Left lung (tissue), 10 donors: ENCODE results near the gene CTSE. TPM values are rescaled to one million over a fixed set of nuclear protein-coding genes. Genes with fewer than 3 reads are reported as not detected.
A peak's percentile ranks its signal among the peaks of the same experiment; 100 is the strongest.

Source experiments
- ATAC-seq: fragments of 200-7000 bp; cut with Tn5 transposase; one replicate; pipeline ENCODE4 v1.9.1; 2020; ENCODE audit warnings: moderate library complexity
- DNase-seq, 4 donors: peaks; one replicate each; pipeline ENCODE4 v3.0.0-alpha.2; 2013 to 2020
- H3K27ac ChIP-seq, 2 donors: fragments of 200-600 bp; sonication (generic) in 1 of 2; one replicate each; pipeline versions ENCODE4 v1.5.0 to v1.8.0; 2020 to 2021
- H3K27me3 ChIP-seq, 2 donors: fragments of 200-600 bp; sonication (generic) in 1 of 2; one replicate each; pipeline versions ENCODE4 v1.5.0 to v1.8.0; 2020 to 2021
- H3K36me3 ChIP-seq, 2 donors: fragments of 200-600 bp; sonication (generic) in 1 of 2; one replicate each; pipeline versions ENCODE4 v1.5.0 to v1.8.0; 2020 to 2021
- H3K4me1 ChIP-seq, 2 donors: fragments of 200-600 bp; one replicate each; pipeline ENCODE4 v1.8.0; 2021
- H3K4me3 ChIP-seq, 2 donors: fragments of 200-600 bp; sonication (generic) in 1 of 2; one replicate each; pipeline versions ENCODE4 v1.5.0 to v1.8.0; 2020 to 2021; ENCODE audit warnings: mild to moderate bottlenecking in 1 of 2
- H3K9me3 ChIP-seq, 2 donors: fragments of 200-600 bp; sonication (generic) in 1 of 2; one replicate each; pipeline versions ENCODE4 v1.5.0 to v1.8.0; 2020 to 2021
- CTCF ChIP-seq, 2 donors: fragments of 200-600 bp; sonication (generic) in 1 of 2; IDR thresholded peaks; one replicate each; pipeline versions ENCODE4 v1.5.0 to v1.8.0; 2021; ENCODE audit warnings: antibody characterized with exemption in 2 of 2
- intact Hi-C, 2 donors: fragments of 100-400 bp; cut with DNase I; formaldehyde crosslinking; loops; one replicate each; pipeline versions ENCODE4 v1.11.2 to v1.14.2; 2022
- polyA plus RNA-seq, 6 donors: library from polyadenylated mRNA; unstranded; fragments of 120-200 nt; gene quantifications; one replicate each; pipeline ENCODE4 v1.2.1, GENCODE V29; 2013; ENCODE audit not compliant: insufficient read length in 6 of 6
- total RNA-seq, 2 donors: library from RNA; stranded (reverse); fragmentation: NEBNext Ultra II Directional; extraction: Animal tissue kit (Norgen Biotek cat#: 25700); gene quantifications; one replicate each; pipeline ENCODE4 v1.2.1, GENCODE V29; 2021
- donor health status: DM: no; HTN: yes; CAD: no.
- donor health status: DM: no; HTN: no; CAD: no.

Gene CTSE
- total and polyA plus RNA-seq, 8 donors = 0.35 to 624 (median 0.62) TPM

GRCh38 chr1:206035027-206035426, 11.3 kb upstream of the CTSE start:
- intact Hi-C loops = no loop called here

GRCh38 chr1:206032380-206033140, 8.9 kb upstream of the CTSE start:
- TF ChIP-seq CTCF (IDR thresholded peaks at IDR 0.05) = no peak
- Histone ChIP-seq H3K4me3 (no peak overlapping the region), H3K36me3 (no peaks in the 10 kb centered on the region), H3K4me1 (peaks cover 0 to 27% of the 10 kb centered on the region in 2 donors), H3K27ac (no peak overlapping the region), H3K9me3 (no peaks in the 10 kb centered on the region), H3K27me3 (no peaks in the 10 kb centered on the region)
- intact Hi-C loops = no loop called here
- no peak for ATAC-seq
- no peak for DNase-seq

More at GRCh38 chr1:206035027-206035426, 11.3 kb upstream of the CTSE start:
- ATAC-seq = peak; percentile 58
- peak in 1 of 4 donors; percentile 49 for DNase-seq
- no peaks in the 10 kb centered on the region for H3K36me3 ChIP-seq
- H3K4me1 ChIP-seq = peaks cover 0 to 17% of the 10 kb centered on the region in 2 donors
- H3K9me3 ChIP-seq = no peaks in the 10 kb centered on the region
- no peak overlapping the region for H3K4me3 ChIP-seq
- H3K27ac ChIP-seq = peak overlapping the region in 1 of 2 donors; percentile 41
- H3K27me3 ChIP-seq = peaks cover 0 to 5% of the 10 kb centered on the region in 2 donors
- no peak for TF ChIP-seq CTCF (IDR thresholded peaks at IDR 0.05)

DNA sequence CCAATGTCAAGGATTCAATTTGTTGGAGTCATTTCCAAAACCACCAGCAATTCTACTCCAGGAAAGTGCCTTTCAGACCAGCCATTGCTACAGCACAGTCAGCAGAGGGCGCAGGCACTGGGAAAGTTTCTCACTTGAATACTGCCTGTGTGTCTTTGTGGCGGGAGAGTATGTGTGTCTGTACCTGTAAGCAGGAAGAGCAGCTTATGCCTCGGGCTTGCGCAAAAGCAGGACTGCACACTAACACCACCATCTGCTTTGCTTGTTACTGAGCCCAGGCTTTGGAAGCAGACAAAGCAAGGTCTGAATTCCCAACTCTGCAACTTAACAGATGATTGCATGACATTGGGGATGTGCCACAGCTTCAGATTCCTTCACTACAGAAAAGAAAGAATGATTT, 7.0 kb upstream of the CTSE start:
- peaks cover 0 to 27% of the 10 kb centered on the region in 2 donors for H3K4me1 ChIP-seq
- H3K4me3 ChIP-seq = no peak overlapping the region
- no peaks in the 10 kb centered on the region for H3K36me3 ChIP-seq
- H3K27ac ChIP-seq = no peak overlapping the region
- no peaks in the 10 kb centered on the region for H3K27me3 ChIP-seq
- ATAC-seq (peak; percentile 95), DNase-seq (peak; percentile 17 to 79 (median 72))
- intact Hi-C loops = no loop called here
- TF ChIP-seq CTCF (IDR thresholded peaks at IDR 0.05) = peak; percentile 60 to 71
- no peaks in the 10 kb centered on the region for H3K9me3 ChIP-seq

DNA sequence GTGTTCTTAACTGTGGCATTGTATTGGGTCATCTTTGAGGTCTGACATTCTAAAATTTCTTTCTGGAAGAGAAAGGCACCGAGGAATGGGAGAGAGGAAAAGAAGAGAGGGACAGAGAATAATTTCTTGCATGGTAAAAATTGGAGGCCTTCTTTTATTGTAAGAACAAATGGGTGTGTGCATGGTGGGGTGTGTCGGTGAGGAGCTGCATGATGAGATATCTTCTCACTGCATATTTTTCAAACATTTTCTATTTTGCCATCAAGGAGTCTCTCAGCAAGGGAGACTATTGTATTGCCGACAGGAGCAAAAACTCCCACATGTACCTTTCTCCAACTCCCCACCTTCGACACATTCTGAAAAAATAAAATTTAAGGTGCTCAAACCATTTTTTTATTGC, 6.5 kb upstream of the CTSE start:
- Histone ChIP-seq H3K9me3 (no peaks in the 10 kb centered on the region), H3K4me1 (peaks cover 0 to 24% of the 10 kb centered on the region in 2 donors), H3K36me3 (no peaks in the 10 kb centered on the region), H3K27ac (no peak overlapping the region), H3K4me3 (no peak overlapping the region), H3K27me3 (no peaks in the 10 kb centered on the region)
- intact Hi-C loops = no loop called here
- ATAC-seq = no peak
- TF ChIP-seq CTCF (IDR thresholded peaks at IDR 0.05) = no peak
- DNase-seq = no peak

DNA sequence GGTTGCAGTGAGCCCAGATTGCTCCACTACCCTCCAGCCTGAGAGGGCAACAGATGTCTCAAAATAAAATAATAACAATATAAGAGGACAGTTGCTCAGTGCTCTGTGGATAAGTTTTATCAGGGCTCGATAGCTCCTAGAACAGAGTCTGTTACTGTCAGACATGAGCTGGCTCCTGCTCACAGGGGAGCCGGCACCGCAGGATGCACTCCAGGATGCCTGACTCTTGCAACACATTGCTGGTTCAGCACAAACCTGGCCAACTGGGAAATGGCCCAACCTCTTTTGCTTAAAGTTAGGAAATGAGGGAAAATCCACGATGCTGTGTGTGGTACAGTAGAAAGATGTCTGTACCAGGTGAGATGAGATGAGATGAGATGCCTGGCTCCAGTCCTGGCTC, 5.8 kb upstream of the CTSE start:
- Histone ChIP-seq H3K27me3 (no peaks in the 10 kb centered on the region), H3K4me3 (no peak overlapping the region), H3K4me1 (peaks cover 0 to 18% of the 10 kb centered on the region in 2 donors), H3K9me3 (no peaks in the 10 kb centered on the region), H3K27ac (no peak overlapping the region), H3K36me3 (no peaks in the 10 kb centered on the region)
- peak in 1 of 4 donors; percentile 66 for DNase-seq
- peak; percentile 73 for ATAC-seq
- no peak for TF ChIP-seq CTCF (IDR thresholded peaks at IDR 0.05)
- intact Hi-C loops = loop anchor here in 1 of 2 donors (5.0 kb wide), 1 partner anchor 73 kb away; no protein-coding TSS in a partner anchor
